Retinal pigment epithelial cell (primary cell): ENCODE results near the gene CLIC3.
"Not testable (repeated sequence)": the region's sequence is repeated elsewhere in the genome, so short reads cannot be mapped to it uniquely, and the experiment has no call there.

Experiments
- DNase-seq: peaks from one replicate; pipeline ENCODE4 v3.0.0-alpha.2; 2010; ENCODE audit warnings: low read depth
- H3K4me3 ChIP-seq: 2 replicates; pipeline ENCODE4 v1.5.1; 2011; ENCODE audit warnings: mild to moderate bottlenecking, low read length, control low read depth, moderate library complexity
- CTCF ChIP-seq: conservative IDR thresholded peaks from 2 replicates; pipeline ENCODE4 v1.5.1; 2011; ENCODE audit warnings: low read depth, low read length, control low read depth, inconsistent platforms

The CLIC3 gene

GRCh38 chr9:137007108-137007815 lies 10.9 kb upstream of the CLIC3 start:
- no peak for DNase-seq
- TF ChIP-seq CTCF: no peak

GRCh38 chr9:137006116-137007003 lies 10.0 kb upstream of the CLIC3 start:
- H3K4me3 ChIP-seq: no peak overlapping the region
- DNase-seq: no peak
- TF ChIP-seq CTCF: no peak

More at GRCh38 chr9:137007108-137007815, 10.9 kb upstream of the CLIC3 start:
- no peak overlapping the region for H3K4me3 ChIP-seq

- peak; percentile 37 for TF ChIP-seq CTCF
- not testable (repeated sequence) for DNase-seq, H3K4me3 ChIP-seq
Observed at GRCh38 chr9:137004285-137004684, 7.9 kb upstream of the CLIC3 start.

- TF ChIP-seq CTCF: no peak
- H3K4me3 ChIP-seq: no peak overlapping the region
- no peak for DNase-seq
Observed at GRCh38 chr9:137002646-137003041, 6.3 kb upstream of the CLIC3 start.

GRCh38 chr9:137001857-137002645 lies 5.7 kb upstream of the CLIC3 start:
- DNase-seq: no peak
- TF ChIP-seq CTCF: no peak
- no peak overlapping the region for H3K4me3 ChIP-seq

GRCh38 chr9:137000177-137000930 lies 4.0 kb upstream of the CLIC3 start:
- DNase-seq: no peak
- no peak overlapping the region for H3K4me3 ChIP-seq
- TF ChIP-seq CTCF: no peak
